ENCODE data around the gene PARD3. TPM values are rescaled to one million over a fixed set of nuclear protein-coding genes. Genes with fewer than 3 reads are reported as not detected.
"Not testable (repeated sequence)": the region's sequence is repeated elsewhere in the genome, so short reads cannot be mapped to it uniquely, and the experiment has no call there.

The PARD3 gene
- total RNA-seq, 1 donor from 2014 or later = 51.2 TPM

DNA sequence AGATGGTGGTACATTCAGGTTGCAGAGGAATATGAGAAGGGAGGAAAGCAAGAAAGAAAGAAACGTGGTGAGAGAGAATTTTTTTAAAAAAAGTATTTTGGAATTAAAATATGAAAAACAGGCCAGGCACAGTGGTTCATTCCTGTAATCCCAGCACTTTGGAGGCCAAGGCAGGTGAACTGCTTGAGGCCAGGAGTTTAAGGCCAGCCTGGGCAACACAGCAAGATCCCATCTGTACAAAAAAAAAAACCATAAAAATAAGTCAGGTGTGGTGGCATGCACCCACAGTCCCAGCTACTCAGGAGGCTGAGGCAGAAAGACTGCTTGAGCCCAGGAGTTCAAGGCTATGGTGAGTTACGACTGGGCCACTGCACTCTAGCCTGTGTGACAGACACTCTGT lies 112.1 kb downstream of the PARD3 start:
- DNase-seq (ENCODE audit: low read depth, low spot score) = no peak
- no peaks in the 10 kb centered on the region for H3K36me3 Mint-ChIP-seq (ENCODE audit: low read depth)
- no peak overlapping the region for H3K4me3 Mint-ChIP-seq
- no peak overlapping the region for H3K27ac Mint-ChIP-seq (ENCODE audit: unreplicated experiment)
- H3K9me3 Mint-ChIP-seq = no peaks in the 10 kb centered on the region
- H3K27me3 Mint-ChIP-seq (ENCODE audit: low read depth) = no peaks in the 10 kb centered on the region
- TF ChIP-seq, protein P1, sequence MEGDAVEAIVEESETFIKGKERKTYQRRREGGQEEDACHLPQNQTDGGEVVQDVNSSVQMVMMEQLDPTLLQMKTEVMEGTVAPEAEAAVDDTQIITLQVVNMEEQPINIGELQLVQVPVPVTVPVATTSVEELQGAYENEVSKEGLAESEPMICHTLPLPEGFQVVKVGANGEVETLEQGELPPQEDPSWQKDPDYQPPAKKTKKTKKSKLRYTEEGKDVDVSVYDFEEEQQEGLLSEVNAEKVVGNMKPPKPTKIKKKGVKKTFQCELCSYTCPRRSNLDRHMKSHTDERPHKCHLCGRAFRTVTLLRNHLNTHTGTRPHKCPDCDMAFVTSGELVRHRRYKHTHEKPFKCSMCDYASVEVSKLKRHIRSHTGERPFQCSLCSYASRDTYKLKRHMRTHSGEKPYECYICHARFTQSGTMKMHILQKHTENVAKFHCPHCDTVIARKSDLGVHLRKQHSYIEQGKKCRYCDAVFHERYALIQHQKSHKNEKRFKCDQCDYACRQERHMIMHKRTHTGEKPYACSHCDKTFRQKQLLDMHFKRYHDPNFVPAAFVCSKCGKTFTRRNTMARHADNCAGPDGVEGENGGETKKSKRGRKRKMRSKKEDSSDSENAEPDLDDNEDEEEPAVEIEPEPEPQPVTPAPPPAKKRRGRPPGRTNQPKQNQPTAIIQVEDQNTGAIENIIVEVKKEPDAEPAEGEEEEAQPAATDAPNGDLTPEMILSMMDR (conservative IDR thresholded peaks at IDR 0.05) = no peak
- H3K4me1 Mint-ChIP-seq = peaks cover 48% of the 10 kb centered on the region

DNA sequence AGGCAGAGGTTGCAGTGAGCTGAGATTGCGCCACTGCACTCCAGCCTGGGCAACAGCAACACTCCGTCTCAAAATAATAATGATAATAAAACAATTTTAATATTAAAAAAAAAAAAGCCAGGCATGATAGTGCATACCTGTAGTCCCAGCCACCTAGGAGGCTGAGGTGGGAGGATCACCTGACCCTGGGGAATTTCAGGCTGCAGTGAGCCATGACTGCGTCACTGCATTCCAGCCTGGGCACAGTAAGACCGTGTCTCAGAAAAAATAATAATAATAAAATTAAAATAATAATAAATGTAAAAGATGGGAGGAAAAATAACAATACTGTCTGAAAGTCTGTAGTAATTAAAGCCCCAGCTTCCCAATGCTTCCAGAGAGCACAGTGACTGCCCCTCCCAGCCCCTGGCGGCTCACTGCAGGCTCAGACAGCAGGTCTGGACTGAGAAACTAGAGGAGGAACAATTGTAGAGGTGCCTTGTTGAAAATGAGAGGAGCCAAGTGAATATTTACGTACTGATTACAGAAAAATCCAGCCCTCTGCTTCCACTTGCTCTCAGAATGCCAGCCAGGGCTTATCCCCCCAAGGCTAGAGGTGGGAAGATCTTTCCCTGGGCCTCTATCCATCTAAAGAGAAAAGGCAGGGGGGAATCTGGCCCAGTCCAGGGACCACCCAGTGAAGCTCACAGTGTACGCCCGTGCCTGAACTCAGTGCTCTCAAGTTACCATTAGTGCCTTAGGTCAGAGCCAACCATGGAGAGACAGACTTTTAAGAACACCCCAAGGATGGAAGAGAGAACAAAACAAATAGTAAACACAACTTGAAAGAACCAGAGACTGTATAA lies 112.8 kb downstream of the PARD3 start:
- no peaks in the 10 kb centered on the region for H3K27me3 Mint-ChIP-seq (ENCODE audit: low read depth)
- H3K27ac Mint-ChIP-seq (ENCODE audit: unreplicated experiment) = no peak overlapping the region
- no peaks in the 10 kb centered on the region for H3K36me3 Mint-ChIP-seq (ENCODE audit: low read depth)
- no peak overlapping the region for H3K4me3 Mint-ChIP-seq
- DNase-seq (ENCODE audit: low read depth, low spot score) = no peak
- no peaks in the 10 kb centered on the region for H3K9me3 Mint-ChIP-seq
- H3K4me1 Mint-ChIP-seq = peaks cover 50% of the 10 kb centered on the region
- TF ChIP-seq, protein P1 (conservative IDR thresholded peaks at IDR 0.05) = no peak

DNA sequence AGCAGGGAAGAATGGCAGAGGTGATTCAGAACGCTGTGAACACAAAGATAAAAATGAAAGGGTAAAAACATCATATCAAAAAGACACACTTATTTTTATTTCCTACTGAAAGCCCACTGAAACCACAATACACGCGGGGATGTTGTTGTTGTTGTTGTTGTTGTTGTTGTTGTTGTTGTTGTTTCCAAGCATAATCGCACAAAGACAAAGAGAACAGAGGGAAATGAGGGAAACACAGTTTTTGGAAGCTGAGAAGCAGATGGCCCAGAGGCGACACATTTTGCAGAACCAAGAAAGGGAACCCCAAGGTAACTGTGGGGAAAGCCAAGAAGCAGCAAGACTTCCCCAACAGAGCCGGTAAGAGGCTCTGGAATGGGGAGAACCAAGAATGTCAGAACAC lies 113.9 kb downstream of the PARD3 start:
- H3K9me3 Mint-ChIP-seq = no peaks in the 10 kb centered on the region
- H3K36me3 Mint-ChIP-seq (ENCODE audit: low read depth) = no peaks in the 10 kb centered on the region
- no peak for DNase-seq (ENCODE audit: low read depth, low spot score)
- H3K4me3 Mint-ChIP-seq = no peak overlapping the region
- peaks cover 60% of the 10 kb centered on the region for H3K4me1 Mint-ChIP-seq
- no peaks in the 10 kb centered on the region for H3K27me3 Mint-ChIP-seq (ENCODE audit: low read depth)
- TF ChIP-seq, protein P1 (conservative IDR thresholded peaks at IDR 0.05) = no peak
- H3K27ac Mint-ChIP-seq (ENCODE audit: unreplicated experiment) = peak overlapping the region; percentile 63

DNA sequence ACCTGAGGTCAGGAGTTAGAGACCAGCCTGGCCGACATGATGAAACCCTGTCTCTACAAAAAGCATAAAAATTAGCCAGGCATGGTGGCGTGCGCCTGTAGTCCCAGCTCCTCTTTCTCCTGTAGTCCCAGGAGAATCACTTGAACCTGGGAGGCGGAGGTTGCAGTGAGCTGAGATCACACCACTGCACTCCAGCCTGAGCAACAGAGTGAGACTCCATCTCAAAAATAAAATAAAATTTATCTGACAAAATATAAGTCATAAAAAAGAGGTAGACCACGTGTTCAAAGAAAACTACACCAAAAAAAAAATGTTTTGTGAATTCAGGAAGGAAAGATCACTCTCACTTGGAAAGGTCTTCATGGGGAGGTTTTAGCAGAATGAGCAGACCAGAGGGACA lies 114.3 kb downstream of the PARD3 start:
- Mint-ChIP-seq H3K27ac (ENCODE audit: unreplicated experiment) (peak overlapping the region; percentile 63), H3K4me1 (peaks cover 58% of the 10 kb centered on the region)
- not testable (repeated sequence) for H3K4me3 Mint-ChIP-seq; DNase-seq (ENCODE audit: low read depth, low spot score); H3K27me3 Mint-ChIP-seq (ENCODE audit: low read depth); H3K36me3 Mint-ChIP-seq (ENCODE audit: low read depth); H3K9me3 Mint-ChIP-seq

DNA sequence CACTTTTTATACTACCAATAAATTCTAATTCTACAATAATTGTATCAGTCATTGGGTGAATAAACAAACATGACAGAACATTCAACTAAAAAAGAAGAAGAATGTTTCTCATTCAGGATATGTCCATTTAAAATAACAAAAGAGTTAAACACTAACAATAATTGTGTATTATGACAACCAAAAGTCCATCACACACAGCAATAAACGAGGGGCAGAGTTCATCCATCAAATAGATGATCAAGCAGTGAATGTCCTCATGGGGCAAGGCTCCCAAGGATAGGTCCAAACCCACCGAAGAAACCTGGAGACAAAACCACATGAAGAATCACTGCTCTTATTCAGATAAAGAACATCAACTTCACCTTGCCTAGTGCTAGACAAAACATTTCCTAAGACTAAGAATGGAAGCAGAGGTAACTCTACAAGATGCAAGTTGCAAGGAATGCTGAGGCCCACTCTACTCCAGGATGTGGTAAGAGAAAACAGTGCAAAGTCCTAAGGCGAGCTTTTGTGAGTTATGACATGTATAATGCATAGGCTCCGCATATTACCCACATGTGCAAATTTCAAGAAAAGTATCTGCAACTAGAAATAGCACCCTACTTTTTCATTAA lies 115.1 kb downstream of the PARD3 start:
- TF ChIP-seq, protein P1 (conservative IDR thresholded peaks at IDR 0.05) = no peak
- no peaks in the 10 kb centered on the region for H3K27me3 Mint-ChIP-seq (ENCODE audit: low read depth)
- DNase-seq (ENCODE audit: low read depth, low spot score) = no peak
- no peak overlapping the region for H3K27ac Mint-ChIP-seq (ENCODE audit: unreplicated experiment)
- no peak overlapping the region for H3K4me3 Mint-ChIP-seq
- no peaks in the 10 kb centered on the region for H3K36me3 Mint-ChIP-seq (ENCODE audit: low read depth)
- H3K9me3 Mint-ChIP-seq = no peaks in the 10 kb centered on the region
- peaks cover 54% of the 10 kb centered on the region for H3K4me1 Mint-ChIP-seq

DNA sequence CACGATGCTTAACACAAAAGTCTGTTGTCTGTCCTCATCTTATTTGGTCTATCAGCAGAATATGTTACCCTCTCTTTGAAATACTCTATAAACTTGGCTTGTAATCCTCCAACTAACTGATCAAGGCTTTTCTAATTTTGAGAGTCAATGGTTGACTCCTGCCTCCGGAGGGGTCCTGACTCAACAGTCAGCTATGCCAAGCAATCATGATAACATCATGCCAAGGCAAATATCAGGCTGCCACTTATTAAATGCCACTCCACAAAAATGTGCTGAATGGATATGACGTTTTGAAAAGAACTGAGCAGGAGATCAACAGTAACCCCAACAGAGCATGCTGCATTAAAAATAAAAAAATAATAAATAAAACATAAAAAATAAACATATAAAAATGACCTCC lies 116.1 kb downstream of the PARD3 start:
- H3K4me3 Mint-ChIP-seq = no peak overlapping the region
- H3K9me3 Mint-ChIP-seq = no peaks in the 10 kb centered on the region
- peaks cover 3% of the 10 kb centered on the region for H3K36me3 Mint-ChIP-seq (ENCODE audit: low read depth)
- peaks cover 46% of the 10 kb centered on the region for H3K4me1 Mint-ChIP-seq
- H3K27ac Mint-ChIP-seq (ENCODE audit: unreplicated experiment) = no peak overlapping the region
- no peak for DNase-seq (ENCODE audit: low read depth, low spot score)
- no peaks in the 10 kb centered on the region for H3K27me3 Mint-ChIP-seq (ENCODE audit: low read depth)
- TF ChIP-seq, protein P1 (conservative IDR thresholded peaks at IDR 0.05) = no peak

Data from neural crest cell (in vitro differentiated cells).